HG03571 (cell line): ENCODE data around the gene NAP1L1.

ENCODE experiments used
- ATAC-seq: cut with Tn5 transposase; IDR thresholded peaks from one replicate; pipeline ENCODE4 v1.9.1; 2021; ENCODE audit not compliant: unreplicated experiment

The NAP1L1 gene

DNA sequence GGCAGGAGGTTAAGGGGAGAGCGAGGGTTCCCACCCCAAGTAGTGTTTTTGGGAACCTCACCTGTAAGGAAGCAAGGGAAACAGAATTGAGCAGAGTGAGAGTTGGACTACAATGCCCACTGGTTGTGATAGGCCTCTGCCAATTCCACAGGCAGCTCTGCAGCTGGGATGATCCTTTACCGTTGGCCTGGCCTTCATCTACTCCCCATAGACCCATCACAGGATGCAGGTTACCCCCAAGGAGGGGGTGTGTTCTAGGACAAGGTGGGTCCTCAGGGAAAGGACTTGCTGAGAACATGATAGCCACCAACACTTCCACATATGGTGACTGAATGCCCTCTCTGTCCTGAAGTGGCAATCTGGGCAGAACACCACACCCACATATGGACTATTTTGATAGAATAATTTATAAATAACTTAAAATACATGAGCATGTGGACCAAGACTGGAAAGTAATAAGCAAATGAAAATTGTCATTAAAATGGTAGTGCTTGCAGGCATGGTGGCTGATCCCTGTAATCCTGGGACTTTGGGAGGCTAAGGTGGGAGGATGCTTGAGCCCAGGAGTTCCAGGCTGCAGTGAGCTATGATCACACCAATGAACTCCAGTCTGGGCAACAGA is 61.3 kb downstream of the NAP1L1 start:
- no peak for ATAC-seq

- no peak for ATAC-seq
Observed at GRCh38 chr12:76022506-76022905, 62.0 kb downstream of the NAP1L1 start.

DNA sequence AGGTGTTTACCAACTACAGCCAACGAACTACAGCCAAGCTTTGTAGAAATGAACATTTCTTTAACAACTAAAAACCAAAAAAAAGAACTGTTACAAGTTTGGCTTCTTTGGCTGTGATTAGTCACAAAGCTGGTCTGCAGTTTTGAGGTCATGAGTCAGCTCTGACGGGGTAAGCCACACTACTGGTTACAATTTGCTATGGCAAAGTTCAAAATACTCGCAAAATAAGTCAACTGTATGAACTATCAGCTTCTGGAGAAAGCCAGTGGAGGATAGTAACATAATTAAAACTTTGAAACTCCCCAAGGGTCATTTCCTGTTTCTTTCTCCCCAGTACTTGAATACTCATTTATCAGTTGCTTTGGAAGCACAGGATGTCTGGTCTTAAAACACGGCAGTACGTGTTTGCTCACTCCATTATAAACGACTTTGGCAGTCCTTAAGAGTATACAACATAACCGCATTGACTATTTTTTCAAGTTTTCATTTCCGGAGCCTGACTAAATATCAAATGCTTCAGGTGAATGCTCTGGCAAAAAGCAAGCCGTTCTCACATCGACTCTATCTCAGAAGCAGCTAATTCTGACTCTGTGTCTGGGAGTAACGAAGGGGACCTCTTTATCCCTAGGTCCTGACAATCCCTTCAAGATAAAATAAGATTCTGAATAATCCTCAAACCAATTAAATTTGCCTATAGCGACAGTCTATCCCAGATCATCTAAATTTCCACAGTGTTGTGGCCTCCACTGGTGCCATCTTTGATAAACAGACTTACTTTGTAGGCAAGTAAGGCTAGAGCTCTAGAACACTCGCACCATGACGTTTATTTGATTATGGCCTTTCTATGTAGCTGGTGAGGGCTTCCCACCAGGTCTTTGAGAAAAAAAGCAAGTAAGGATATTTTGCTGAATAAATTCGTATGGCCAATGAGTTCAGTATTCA is 63.5 kb downstream of the NAP1L1 start:
- ATAC-seq = no peak

DNA sequence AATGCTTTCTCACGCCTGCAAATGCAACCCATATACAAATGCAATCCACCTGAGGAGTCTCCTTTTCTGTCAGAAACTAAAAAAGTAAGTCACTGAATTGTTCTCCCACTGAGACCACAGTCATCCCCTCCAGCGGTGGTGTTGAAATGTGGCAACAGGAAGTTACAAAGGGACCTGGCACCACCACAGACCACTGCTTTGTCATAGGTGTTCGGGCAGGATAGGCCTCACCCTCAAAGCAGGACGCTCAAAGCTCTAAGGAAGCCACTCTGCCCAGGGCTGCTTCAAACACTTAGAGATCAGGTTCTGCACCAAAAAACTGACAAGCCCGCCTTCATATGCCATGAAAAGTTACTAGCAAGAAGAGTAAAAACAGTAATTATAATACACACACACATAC is 64.2 kb downstream of the NAP1L1 start:
- no peak for ATAC-seq

GRCh38 chr12:76018672-76019071 is 65.8 kb downstream of the NAP1L1 start:
- ATAC-seq = no peak

GRCh38 chr12:76018111-76018510 is 66.4 kb downstream of the NAP1L1 start:
- no peak for ATAC-seq

DNA sequence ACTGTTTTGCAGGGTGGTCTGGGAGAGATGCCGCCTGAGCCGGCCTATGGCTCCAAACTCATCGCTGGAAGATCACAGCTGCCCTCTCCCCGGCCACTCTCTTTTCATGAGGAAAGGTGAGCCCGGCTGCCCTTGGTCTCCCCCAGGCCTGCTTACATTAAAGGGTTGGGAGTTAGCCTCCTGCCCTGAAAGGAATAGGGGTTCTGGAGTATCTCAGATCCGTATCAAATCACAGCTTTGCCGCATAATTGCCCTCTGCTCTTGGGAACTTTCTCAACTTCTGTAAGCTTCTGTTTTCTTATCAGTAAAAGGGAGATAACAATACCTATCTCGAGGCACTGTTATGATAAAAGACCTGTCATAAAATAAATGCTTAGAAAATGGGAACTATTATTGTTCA is 70.5 kb downstream of the NAP1L1 start:
- ATAC-seq = no peak

- no peak for ATAC-seq
Observed at GRCh38 chr12:76013603-76014002, 70.9 kb downstream of the NAP1L1 start.

- no peak for ATAC-seq
Observed at GRCh38 chr12:76012644-76013043, 71.8 kb downstream of the NAP1L1 start.

DNA sequence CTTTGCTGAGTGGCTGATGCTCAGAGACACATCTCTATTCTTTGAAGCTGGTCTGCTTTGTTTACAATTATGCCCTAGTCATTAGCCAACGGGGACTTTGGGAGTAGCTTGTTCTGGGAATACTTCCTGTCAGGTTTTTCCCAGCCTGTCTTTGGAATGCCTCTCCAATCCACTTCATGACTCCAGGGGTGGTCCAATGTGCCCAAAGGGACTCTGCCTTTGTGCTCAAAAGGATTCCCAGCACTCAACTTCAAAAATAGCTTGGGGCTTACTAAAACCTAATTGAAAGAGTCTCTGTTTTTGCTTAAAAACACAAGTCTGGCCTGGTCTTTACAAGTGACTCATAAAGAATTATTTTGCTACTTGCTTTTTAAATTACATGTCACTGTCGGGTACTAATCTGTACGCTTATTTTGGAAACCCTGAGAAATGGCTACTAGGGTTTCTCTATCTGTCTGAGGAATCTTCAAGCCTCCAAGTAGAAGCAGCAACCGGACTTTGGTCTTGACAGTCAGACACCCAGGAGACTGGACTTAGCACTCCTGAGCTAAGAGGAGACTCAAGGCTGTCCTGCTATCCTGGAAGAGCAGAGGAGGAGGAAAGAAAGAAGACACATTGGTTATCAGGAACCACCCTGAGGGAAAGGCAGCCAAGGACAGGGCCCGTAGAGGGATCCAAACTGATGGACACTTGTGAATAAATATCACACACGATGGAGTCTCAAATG is 73.6 kb downstream of the NAP1L1 start:
- ATAC-seq = no peak

DNA sequence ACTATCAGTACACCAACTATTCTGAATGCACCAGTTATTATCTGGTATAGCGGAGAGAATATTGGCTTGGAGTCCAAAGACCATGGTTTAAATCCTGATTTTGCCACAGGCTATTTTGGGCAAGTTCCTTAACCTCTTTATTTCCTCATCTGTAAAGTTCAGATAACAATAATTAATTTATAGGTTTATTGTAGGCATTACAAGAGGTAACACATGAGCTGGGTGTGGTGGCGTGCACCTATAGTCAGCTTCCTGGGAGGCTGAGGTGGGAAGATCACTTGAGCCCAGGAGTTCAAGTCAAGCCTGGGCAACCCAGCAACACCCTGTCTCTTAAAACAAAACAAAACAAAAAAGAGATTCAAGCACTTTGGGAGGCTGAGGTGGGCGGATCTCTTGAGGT is 76.1 kb downstream of the NAP1L1 start:
- no peak for ATAC-seq

- ATAC-seq = no peak
Observed at GRCh38 chr12:76007640-76008039, 76.8 kb downstream of the NAP1L1 start.

DNA sequence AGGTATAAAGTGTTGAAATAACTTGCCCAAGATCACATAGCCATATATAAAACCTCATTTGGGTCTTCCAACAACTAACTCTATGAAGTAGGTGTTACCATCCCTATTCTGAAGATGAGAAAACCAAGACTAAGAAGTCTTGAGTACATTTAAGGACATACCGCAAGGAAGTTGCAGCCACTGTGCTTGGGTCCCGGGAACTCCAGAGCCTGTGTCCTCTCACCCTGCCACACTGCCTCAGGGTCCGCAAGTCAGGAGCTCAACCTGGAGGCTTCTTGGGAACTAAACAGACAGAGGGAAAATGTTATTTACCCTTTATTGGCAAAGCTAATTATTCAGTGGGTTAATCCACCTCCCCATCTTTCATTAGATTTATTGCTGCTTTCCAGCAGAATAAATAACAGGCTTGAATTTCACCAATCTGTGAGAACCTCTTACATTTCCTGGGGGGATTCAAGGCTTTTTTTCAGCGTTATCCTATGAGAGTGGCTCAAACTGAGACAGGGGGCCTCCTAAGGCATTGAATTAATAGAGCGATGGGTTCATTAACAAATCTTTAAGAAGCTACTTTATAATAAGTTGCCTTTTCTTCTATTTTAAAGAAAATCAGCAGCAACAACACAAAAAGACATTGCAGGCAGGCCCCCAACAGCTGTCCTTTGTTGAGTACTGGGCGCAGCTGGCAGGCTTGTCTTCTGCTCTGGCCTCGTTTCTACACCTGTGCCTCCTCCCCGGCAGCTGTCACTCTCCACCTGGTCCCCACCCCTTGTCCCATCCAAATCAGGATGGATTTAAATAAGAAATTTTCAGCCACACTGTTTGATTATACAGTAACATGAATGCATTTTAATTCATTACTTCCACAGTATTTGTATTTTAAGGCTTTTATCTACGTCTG is 78.2 kb downstream of the NAP1L1 start:
- ATAC-seq = no peak

DNA sequence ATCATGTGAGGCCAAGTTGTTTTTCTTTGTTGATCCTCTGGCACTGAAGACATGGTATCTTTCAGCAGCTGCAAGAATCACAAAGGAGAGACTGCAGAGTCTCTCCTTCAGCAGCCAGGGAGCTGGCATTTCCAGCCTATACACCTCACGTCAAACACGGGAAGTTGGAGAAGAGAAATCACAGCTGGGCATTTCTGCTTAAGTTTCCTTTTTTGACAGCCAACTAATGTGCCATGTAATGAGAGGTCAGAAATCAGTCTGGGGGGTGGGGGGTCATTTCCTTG is 81.2 kb downstream of the NAP1L1 start:
- ATAC-seq = no peak

DNA sequence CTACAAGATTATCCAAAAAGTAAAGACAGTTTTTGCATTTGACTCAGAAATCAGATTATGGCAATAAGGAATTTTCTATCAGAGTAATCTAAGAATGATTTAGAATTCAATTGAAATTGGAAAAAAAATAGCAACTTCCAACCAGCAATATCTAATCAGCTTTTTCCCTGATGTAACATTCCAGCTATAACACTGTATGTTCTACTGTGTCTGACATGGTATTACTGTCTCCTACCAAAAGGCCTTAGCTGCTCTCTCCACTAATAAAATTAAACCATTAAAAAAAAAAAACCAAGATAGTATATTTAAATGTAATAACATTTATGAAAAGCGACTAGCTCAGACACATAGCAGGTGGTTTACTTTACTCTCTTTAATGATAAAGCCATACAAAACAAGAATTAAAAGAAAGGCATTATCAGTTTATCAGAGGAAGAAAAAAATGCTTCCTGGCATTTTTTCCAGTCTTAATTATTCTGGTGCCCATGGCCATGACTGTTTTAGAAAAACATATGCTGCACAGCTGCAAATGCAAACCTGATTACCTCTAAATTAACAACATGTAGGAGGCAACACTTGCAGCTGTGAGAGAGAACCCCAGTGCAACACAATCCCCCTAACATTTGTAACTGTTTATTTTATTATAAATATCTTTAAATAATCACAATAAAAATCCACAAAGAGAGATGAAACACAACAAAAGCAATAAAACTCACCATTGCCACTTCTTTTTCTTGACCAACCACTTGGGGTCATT is 81.7 kb downstream of the NAP1L1 start:
- ATAC-seq = no peak

- no peak for ATAC-seq
Observed at GRCh38 chr12:75998292-75999063, 86.0 kb downstream of the NAP1L1 start.

DNA sequence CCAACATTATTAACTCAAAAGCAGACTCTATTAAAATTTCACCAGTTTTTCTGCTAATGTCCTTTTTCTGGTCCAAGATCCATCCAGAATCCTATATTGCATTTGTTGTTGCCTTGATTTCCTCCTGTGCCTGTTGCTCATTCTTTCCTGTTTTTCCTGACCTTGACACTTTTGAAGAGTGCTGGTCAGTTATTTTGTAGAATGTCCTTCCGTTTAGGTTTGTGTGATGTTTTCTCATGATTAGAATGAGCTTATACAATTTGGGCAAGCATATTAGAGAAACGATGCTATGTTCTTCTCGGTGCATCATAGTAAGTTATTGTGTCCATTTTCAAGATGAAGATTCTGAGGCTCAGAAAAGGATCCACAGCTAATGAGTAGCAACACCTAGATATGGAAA is 86.8 kb downstream of the NAP1L1 start:
- ATAC-seq = no peak

DNA sequence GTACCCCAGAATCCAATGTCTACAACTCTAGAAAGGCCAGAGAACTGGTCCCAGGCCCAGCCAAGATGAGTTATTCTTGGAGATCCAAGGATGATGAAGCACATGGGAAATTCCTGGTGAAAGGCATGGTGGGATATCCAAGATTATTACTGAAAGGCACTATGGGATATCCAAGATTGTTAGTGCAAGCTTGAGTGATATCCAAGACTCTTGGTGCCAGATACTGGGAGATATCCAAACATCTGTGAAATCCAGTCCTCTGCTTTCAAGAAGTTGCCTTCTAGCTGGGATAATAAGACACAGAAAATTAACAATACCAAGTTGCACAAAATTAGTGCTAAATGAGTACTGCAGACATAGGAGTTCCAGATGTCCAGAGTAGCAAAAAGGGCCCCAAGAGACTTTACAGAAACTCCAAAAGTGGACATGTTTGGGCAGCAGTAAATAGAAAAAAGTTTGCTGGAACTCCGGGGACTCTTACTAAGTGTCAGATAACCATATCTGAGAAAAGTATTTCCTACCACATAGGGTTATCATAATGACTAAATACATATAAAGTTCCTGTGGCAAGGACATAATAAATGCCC is 87.5 kb downstream of the NAP1L1 start:
- ATAC-seq = no peak

- no peak for ATAC-seq
Observed at GRCh38 chr12:75995691-75996090, 88.8 kb downstream of the NAP1L1 start.
